HUES6 (cell line): ENCODE measurements around the gene PRR32.
"Not testable (repeated sequence)": the region's sequence is repeated elsewhere in the genome, so short reads cannot be mapped to it uniquely, and the experiment has no call there.

ENCODE experiments used
- H3K27ac ChIP-seq: 2 replicates; pipeline ENCODE4 v1.7.0; 2013; ENCODE audit warnings: low read depth, mild to moderate bottlenecking, low read length, inconsistent platforms
- H3K27me3 ChIP-seq: 2 replicates; pipeline ENCODE4 v1.6.1; 2013; ENCODE audit warnings: low read length; ENCODE audit not compliant: control insufficient read depth, insufficient read depth
- H3K36me3 ChIP-seq: 2 replicates; pipeline ENCODE4 v1.6.1; 2013; ENCODE audit warnings: low read length; ENCODE audit not compliant: control insufficient read depth, insufficient read depth
- H3K4me1 ChIP-seq: 2 replicates; pipeline ENCODE4 v1.6.1; 2013; ENCODE audit warnings: low read length; ENCODE audit not compliant: control insufficient read depth, insufficient read depth
- H3K4me3 ChIP-seq: 2 replicates; pipeline ENCODE4 v1.5.1; 2013; ENCODE audit warnings: low read depth, low read length
- H3K9ac ChIP-seq: one replicate; pipeline ENCODE4 v1.6.1; 2013; ENCODE audit warnings: mild to moderate bottlenecking, low read length
- H3K9me3 ChIP-seq: 2 replicates; pipeline ENCODE4 v1.6.1; 2013; ENCODE audit warnings: low read depth, low read length; ENCODE audit not compliant: control insufficient read depth, insufficient read depth

PRR32 gene

GRCh38 chrX:126819429-126819828 lies at the start of gene PRR32:
Gene PRR32 (plus strand): TSS chrX:126819729. CDS start chrX:126819844, 115 bp downstream.
- Histone ChIP-seq H3K27me3 (no peaks in the 10 kb centered on the region; the same call in 1 of the 2 replicates), H3K4me3 (no peak within 1 kb of the TSS), H3K27ac (no peak within 1 kb of the TSS), H3K9me3 (no peaks in the 10 kb centered on the region), H3K4me1 (0 out of 2 replicates have a peak, but pooled peaks cover 6% of the 10 kb centered on the region), H3K9ac (no peak within 1 kb of the TSS), H3K36me3 (no peaks in the 10 kb centered on the region)

DNA sequence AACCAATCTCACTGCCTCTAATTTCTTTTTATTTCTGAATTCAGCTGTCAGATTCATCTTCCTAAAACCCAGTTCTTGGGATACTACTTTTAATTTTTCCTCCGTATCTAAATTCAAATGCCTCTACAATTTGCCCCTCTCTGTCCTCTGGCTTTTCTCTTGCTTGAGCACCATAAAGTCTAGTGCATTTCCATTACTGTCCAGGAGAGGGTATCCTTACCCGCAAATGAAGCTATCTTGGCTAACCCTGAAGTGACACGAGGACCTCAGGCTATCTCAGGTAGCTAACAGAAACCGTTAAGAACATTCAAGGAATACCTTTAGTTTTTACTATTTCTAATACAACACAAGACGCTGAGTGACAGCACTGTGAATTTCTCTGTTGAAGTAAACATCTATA lies 49.4 kb upstream of the PRR32 start:
- H3K36me3 ChIP-seq = no peaks in the 10 kb centered on the region
- H3K4me1 ChIP-seq = no peaks in the 10 kb centered on the region
- no peak overlapping the region for H3K4me3 ChIP-seq
- H3K27me3 ChIP-seq = no peaks in the 10 kb centered on the region; the same call in 1 of the 2 replicates
- no peak overlapping the region for H3K9ac ChIP-seq
- H3K27ac ChIP-seq = no peak overlapping the region
- H3K9me3 ChIP-seq = no peaks in the 10 kb centered on the region

DNA sequence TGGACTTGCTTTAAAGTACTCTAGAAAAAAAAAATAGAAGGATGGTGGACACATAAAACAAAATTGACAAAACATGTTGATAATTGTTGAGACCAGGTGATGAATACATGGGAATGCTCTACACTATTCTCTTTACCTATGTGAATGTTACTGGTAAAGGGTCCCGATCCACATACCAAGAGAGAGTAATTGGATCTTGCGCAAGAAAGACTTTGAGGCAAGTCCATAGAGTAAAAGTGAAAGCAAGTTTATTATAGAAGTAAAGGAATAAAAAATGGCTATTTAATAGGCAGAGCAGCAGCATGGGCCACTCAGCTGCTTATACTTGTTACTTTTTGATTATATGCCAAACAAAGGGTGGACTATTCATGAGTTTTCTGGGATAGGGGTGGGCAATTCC lies 34.0 kb upstream of the PRR32 start:
- Histone ChIP-seq H3K4me3 (no peak overlapping the region), H3K9ac (no peak overlapping the region), H3K36me3 (no peaks in the 10 kb centered on the region), H3K27me3 (no peaks in the 10 kb centered on the region; the same call in 1 of the 2 replicates), H3K27ac (no peak overlapping the region), H3K9me3 (no peaks in the 10 kb centered on the region), H3K4me1 (no peaks in the 10 kb centered on the region)

DNA sequence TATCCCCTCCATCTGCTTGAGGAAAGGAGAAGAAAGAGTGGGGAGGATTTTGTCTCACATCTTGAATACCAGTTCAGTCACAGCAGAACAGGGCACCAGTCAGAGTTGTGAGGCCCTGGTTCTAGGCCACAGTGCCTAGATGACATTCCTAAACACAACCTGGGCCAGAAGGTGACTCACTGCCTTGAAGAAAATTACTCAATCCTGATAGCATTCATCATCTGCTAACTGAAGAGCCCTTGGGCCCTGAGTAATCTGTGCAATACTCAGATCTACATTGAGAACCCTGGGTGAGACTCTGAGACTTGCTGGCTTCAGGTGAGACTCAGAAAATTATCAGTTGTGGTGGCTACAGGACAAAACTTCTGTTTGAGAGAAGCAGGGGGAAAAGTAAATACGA lies 20.5 kb upstream of the PRR32 start:
- Histone ChIP-seq H3K4me3 (no peak overlapping the region), H3K9ac (no peak overlapping the region), H3K27me3 (no peaks in the 10 kb centered on the region; the same call in 1 of the 2 replicates), H3K36me3 (no peaks in the 10 kb centered on the region), H3K27ac (no peak overlapping the region), H3K9me3 (no peaks in the 10 kb centered on the region), H3K4me1 (no peaks in the 10 kb centered on the region)

DNA sequence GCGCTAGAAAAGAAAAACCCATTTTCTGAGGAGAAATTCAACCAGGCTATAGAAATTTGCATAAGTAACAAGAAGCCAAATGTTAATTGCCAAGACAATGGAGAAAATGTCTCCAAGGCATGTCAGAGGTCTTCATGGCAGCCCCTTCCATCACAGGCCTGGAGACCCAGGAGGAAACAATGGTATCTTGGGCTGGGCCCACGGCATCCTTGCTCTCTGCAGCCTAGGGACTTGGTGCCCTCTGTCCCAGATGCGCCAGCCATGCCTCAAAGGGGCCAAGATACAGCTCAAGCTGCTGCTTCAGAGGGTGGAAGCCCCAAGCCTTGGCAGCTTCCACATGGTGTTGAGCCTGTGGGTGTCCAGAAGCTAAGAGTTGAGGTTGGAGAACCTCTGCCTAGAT lies 12.7 kb upstream of the PRR32 start:
- H3K36me3 ChIP-seq, H3K4me3 ChIP-seq, H3K27me3 ChIP-seq, H3K9ac ChIP-seq, H3K27ac ChIP-seq, H3K4me1 ChIP-seq: not testable (repeated sequence)
- peaks cover 17% of the 10 kb centered on the region for H3K9me3 ChIP-seq

DNA sequence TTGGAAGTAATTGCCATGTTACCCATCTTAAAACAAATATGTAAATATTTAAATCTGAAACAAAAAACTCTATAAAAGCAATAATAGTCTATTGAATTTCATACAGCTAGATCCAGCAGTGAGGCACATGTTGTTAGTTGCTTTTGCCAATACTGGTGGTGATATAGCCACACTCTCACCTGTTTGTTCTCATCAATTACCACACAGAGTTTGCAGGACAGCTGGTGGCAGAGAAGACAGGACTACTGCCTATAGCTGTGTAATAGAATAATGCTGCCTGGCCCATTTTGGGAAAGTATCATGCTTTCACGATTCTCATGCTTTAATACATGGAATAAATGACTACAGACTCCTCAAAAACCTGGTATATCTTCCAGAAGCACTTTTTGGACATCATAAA lies 3.7 kb upstream of the PRR32 start:
- Histone ChIP-seq H3K4me1 (0 out of 2 replicates have a peak, but pooled peaks cover 3% of the 10 kb centered on the region), H3K27me3 (no peaks in the 10 kb centered on the region), H3K36me3 (no peaks in the 10 kb centered on the region), H3K9me3 (no peaks in the 10 kb centered on the region), H3K27ac (no peak overlapping the region), H3K9ac (no peak overlapping the region), H3K4me3 (no peak overlapping the region)

DNA sequence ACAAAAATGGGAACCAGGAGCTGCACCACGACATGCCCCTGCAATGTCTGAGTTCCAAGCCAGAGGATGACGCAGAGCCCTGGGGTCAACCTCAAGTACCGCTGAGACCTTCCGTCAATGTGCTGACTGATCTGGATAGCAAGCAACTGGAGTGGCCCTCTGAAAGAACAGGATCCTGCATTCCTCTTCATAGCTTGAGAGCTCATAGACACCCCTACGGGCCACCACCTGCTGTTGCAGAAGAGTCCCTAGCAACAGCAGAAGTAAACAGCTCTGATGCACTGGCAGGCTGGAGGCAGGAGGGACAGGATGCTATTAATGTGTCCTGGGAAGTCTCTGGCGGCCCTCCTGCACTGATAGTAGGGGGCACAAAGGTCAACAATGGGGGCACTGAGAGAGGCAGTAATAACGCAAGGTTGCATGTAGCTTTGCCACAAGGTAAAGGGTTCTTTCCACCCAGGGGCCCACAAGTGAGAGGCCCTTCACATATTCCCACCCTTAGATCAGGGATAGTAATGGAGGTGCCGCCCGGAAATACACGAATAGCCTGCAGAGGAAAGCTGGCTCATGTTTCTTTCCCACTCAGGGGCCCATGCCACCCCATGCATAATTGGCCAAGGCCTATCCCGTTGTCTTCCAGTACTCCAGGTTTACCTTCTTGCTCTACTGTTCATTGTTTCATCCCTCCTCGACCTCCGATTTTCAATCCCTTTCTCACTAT lies 1.3 kb downstream of the PRR32 start:
- Histone ChIP-seq H3K27ac (no peak overlapping the region), H3K4me3 (no peak overlapping the region), H3K4me1 (0 out of 2 replicates have a peak, but pooled peaks cover 6% of the 10 kb centered on the region), H3K9me3 (no peaks in the 10 kb centered on the region), H3K27me3 (no peaks in the 10 kb centered on the region; the same call in 1 of the 2 replicates), H3K9ac (no peak overlapping the region), H3K36me3 (no peaks in the 10 kb centered on the region)

DNA sequence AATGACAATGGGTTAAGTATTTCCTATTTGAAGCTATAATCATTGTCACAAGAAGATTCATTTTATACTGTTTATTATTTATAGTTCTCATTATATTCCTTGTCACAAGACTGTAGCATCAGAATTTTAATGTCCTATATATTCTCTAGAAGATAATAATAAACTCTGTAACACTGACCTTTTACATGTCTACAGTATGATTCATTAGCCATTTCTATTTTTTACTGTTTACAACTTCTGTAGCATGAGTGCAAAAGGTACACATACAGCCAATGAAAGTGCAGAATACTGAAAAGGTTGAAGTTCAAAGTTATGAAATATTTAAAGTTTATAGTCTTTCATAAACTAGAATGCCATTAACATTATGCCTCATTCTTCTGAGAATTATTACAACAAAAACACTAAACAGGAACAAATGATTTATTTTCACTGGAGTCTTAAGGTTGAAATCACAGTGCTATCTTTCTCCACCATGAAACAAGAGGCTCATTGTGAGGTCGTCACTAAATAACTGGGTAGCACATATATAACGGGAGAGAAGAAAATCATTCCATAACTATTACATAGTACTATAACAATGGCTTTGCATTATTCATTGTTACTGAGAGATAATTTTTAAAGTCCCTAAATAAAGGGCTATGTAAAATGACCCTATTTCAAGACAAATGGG lies 4.9 kb downstream of the PRR32 start:
- Histone ChIP-seq H3K27ac (no peak overlapping the region), H3K4me3 (no peak overlapping the region), H3K36me3 (no peaks in the 10 kb centered on the region), H3K9me3 (no peaks in the 10 kb centered on the region), H3K27me3 (no peaks in the 10 kb centered on the region; the same call in 1 of the 2 replicates), H3K4me1 (0 out of 2 replicates have a peak, but pooled peaks cover 6% of the 10 kb centered on the region), H3K9ac (no peak overlapping the region)

DNA sequence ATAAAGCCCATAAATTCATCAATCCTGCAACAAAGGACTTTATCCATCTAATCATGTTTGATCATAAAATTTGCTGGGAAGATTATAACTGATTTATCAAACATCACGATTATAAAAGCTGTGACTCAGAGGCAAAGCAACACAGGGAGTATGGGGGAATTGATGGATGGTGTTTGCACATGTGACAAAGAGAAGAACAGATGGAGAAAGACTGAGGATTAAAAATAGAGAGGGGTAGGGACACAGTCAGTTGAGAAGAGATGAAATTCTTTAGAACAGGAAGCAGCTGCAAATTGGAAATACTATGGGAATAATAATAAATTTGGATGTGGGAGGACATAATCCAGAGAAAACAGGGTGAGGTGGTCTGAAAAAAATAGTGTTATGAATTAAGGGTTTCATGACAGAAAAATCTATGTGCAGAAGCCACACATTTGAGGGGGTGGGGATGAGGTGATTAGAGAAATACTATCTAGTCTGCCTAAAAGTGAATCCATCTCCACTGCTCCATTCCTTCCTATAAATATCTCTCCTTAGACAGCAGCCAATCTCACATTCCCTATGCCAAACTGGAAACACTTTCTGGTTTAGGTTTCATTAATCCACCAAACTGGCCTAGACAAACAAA lies 6.2 kb downstream of the PRR32 start:
- Histone ChIP-seq H3K4me1 (0 out of 2 replicates have a peak, but pooled peaks cover 3% of the 10 kb centered on the region), H3K4me3 (no peak overlapping the region), H3K27ac (no peak overlapping the region), H3K9ac (no peak overlapping the region), H3K9me3 (no peaks in the 10 kb centered on the region), H3K27me3 (no peaks in the 10 kb centered on the region; the same call in 1 of the 2 replicates), H3K36me3 (no peaks in the 10 kb centered on the region)

GRCh38 chrX:126836186-126836585 lies 16.7 kb downstream of the PRR32 start:
- H3K4me1 ChIP-seq = no peaks in the 10 kb centered on the region
- H3K36me3 ChIP-seq = no peaks in the 10 kb centered on the region
- no peak overlapping the region for H3K4me3 ChIP-seq
- no peaks in the 10 kb centered on the region for H3K9me3 ChIP-seq
- H3K27ac ChIP-seq = no peak overlapping the region
- no peak overlapping the region for H3K9ac ChIP-seq
- H3K27me3 ChIP-seq = no peaks in the 10 kb centered on the region; the same call in 1 of the 2 replicates

DNA sequence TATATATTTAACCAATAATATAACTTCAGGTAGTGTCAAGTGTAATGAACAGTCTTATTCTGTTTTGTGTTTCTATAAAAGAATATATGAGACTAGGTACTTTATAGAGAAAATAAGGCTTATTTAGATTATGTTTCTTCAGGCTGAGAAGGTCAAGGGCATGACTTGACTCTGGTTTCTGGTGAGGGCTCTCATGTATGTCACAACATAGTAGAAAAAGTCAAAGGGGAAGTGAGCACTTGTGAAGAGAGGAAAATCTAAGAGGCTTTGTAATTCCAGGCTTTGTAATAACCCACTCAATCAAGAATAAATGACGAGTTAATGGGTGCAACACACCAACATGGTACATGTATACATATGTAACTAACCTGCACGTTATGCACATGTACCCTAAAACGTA lies 27.6 kb downstream of the PRR32 start:
- H3K4me3 ChIP-seq = no peak overlapping the region
- no peaks in the 10 kb centered on the region for H3K9me3 ChIP-seq
- H3K4me1 ChIP-seq = no peaks in the 10 kb centered on the region
- no peaks in the 10 kb centered on the region for H3K36me3 ChIP-seq
- no peak overlapping the region for H3K27ac ChIP-seq
- no peaks in the 10 kb centered on the region for H3K27me3 ChIP-seq
- no peak overlapping the region for H3K9ac ChIP-seq
